HepG2 (cell line): ENCODE results near the gene DCTN2. TPM values are rescaled to one million over a fixed set of nuclear protein-coding genes. Genes with fewer than 3 reads are reported as not detected.

ENCODE experiments used
- AGO1 ChIP-seq: fragments of 200-400 bp; formaldehyde crosslinking; IDR thresholded peaks from 2 replicates; pipeline ENCODE4 v1.6.1; 2017; ENCODE audit warnings: mild to moderate bottlenecking, low read depth, low read length, moderate library complexity; ENCODE audit not compliant: poor library complexity, severe bottlenecking
- AKNA ChIP-seq: sonication (generic); formaldehyde crosslinking; IDR thresholded peaks from 2 replicates; pipeline ENCODE4 v1.4.0; 2020; ENCODE audit warnings: missing genetic modification reagents, borderline replicate concordance
- ATF7-NPFF ChIP-seq: sonication (generic); formaldehyde crosslinking; IDR thresholded peaks from 2 replicates; pipeline ENCODE4 v1.8.1; 2023; ENCODE audit warnings: mild to moderate bottlenecking, low read depth, missing genetic modification reagents, moderate library complexity
- BORCS8-MEF2B ChIP-seq: sonication (generic); formaldehyde crosslinking; IDR thresholded peaks from 2 replicates; pipeline ENCODE4 v1.8.0; 2022; ENCODE audit warnings: mild to moderate bottlenecking, missing genetic modification reagents
- CCAR2 ChIP-seq: fragments of 200-400 bp; formaldehyde crosslinking; optimal IDR thresholded peaks from 2 replicates; pipeline ENCODE3; 2018; ENCODE audit warnings: low read depth, mild to moderate bottlenecking, low read length, moderate library complexity
- DR1 ChIP-seq: sonication (generic); formaldehyde crosslinking; IDR thresholded peaks from 2 replicates; pipeline ENCODE4 v1.8.0; 2021; ENCODE audit warnings: mild to moderate bottlenecking, missing genetic modification reagents, inconsistent platforms
- EHMT2 ChIP-seq: fragments of 200-600 bp; sonication (generic); IDR thresholded peaks from 2 replicates; pipeline ENCODE4 v1.7.0; 2017; ENCODE audit warnings: antibody characterized with exemption, low read depth, low read length, borderline replicate concordance
- HIC2 ChIP-seq: sonication (generic); formaldehyde crosslinking; IDR thresholded peaks from 2 replicates; pipeline ENCODE4 v1.9.0; 2022; ENCODE audit warnings: low read depth, missing genetic modification reagents
- MED13 ChIP-seq: sonication (generic); formaldehyde crosslinking; IDR thresholded peaks from 2 replicates; pipeline ENCODE4 v1.5.0; 2020; ENCODE audit warnings: missing genetic modification reagents
- NFYC ChIP-seq: IDR thresholded peaks from 2 replicates; pipeline ENCODE4 v1.6.1; 2016; ENCODE audit warnings: missing genetic modification reagents, missing compliant biosample characterization
- PCBP1 ChIP-seq: fragments of 200-400 bp; formaldehyde crosslinking; IDR thresholded peaks from 2 replicates; pipeline ENCODE4 v1.6.1; 2017; ENCODE audit warnings: mild to moderate bottlenecking, low read depth, low read length, borderline replicate concordance
- SMARCE1 ChIP-seq: fragments of 450-650 bp; IDR thresholded peaks from 2 replicates; pipeline ENCODE4 v1.6.1; 2017; ENCODE audit warnings: borderline replicate concordance
- ZBTB4 ChIP-seq: sonication (generic); formaldehyde crosslinking; IDR thresholded peaks from 2 replicates; pipeline ENCODE4 v1.4.0; 2020; ENCODE audit warnings: missing genetic modification reagents, mild to moderate bottlenecking, borderline replicate concordance
- ZNF33A ChIP-seq: sonication (generic); formaldehyde crosslinking; IDR thresholded peaks from 2 replicates; pipeline ENCODE4 v1.5.1; 2020; ENCODE audit warnings: missing genetic modification reagents, mild to moderate bottlenecking, moderate library complexity, borderline replicate concordance
- ZNF577 ChIP-seq: sonication (generic); formaldehyde crosslinking; IDR thresholded peaks from 2 replicates; pipeline ENCODE4 v1.4.0; 2020; ENCODE audit warnings: mild to moderate bottlenecking, low read depth, missing genetic modification reagents, borderline replicate concordance
- ZNF691 ChIP-seq: sonication (generic); formaldehyde crosslinking; IDR thresholded peaks from 2 replicates; pipeline ENCODE4 v1.4.0; 2020; ENCODE audit warnings: missing genetic modification reagents, low read depth, mild to moderate bottlenecking, borderline replicate concordance
- ZNF883 ChIP-seq: sonication (generic); formaldehyde crosslinking; IDR thresholded peaks from 2 replicates; pipeline ENCODE4 v1.5.1; 2020; ENCODE audit warnings: mild to moderate bottlenecking, missing genetic modification reagents; ENCODE audit errors: not compliant biosample characterization
- polyA plus RNA-seq, 8 experiments: library from polyadenylated mRNA; depleted of rRNA in 3 of 8; stranded (reverse) in 7 of 8; unstranded in 1 of 8; fragments of >200 nt; fragmentation: Illumina TruSeq in 4 of 8; extraction: Trizol in 4 of 8; gene quantifications; 2 replicates each; pipeline versions ENCODE4 v1.2.1 to v1.2.3, GENCODE V29; 2011 to 2016; ENCODE audit warnings: low read depth in 4 of 8, missing spikeins in 1 of 8, mixed read lengths in 1 of 8; ENCODE audit not compliant: insufficient read depth in 1 of 8
- total RNA-seq, 5 experiments: library from RNA; depleted of rRNA; stranded (reverse); fragments of >200 nt; fragmentation: Illumina TruSeq; extraction: Trizol; gene quantifications; 2 replicates each; pipeline ENCODE4 v1.2.3, GENCODE V29; 2016; ENCODE audit warnings: low read depth in 1 of 5

DCTN2 gene
- total and polyA plus RNA-seq, 2 of the 13 experiments (the other 11 are each of a cell fraction or from before 2014, with no cell fraction given): 72.0 to 77.4 TPM

GRCh38 chr12:57487597-57488401 lies 59.2 kb downstream of the DCTN2 start, which contains the start of gene MARS1 (continued):
- TF ChIP-seq ZNF691 (CRISPR knock-in tag): no peak; the same call in 1 of the 2 replicates
- TF ChIP-seq ZNF577 (CRISPR knock-in tag): no peak
- no peak for TF ChIP-seq ZNF883 (CRISPR knock-in tag)
- TF ChIP-seq AKNA (CRISPR knock-in tag): no peak
- TF ChIP-seq ZBTB4: peak; percentile 26; the same call in 1 of the 2 replicates
- no peak for TF ChIP-seq MED13
- no peak for TF ChIP-seq CCAR2
- TF ChIP-seq ATF7-NPFF (CRISPR knock-in tag): no peak
- TF ChIP-seq BORCS8-MEF2B (CRISPR knock-in tag): no peak
- TF ChIP-seq SMARCE1: no peak
- TF ChIP-seq HIC2: no peak
- TF ChIP-seq AGO1: no peak
- no peak for TF ChIP-seq EHMT2
- no peak for TF ChIP-seq ZNF33A
- TF ChIP-seq DR1 (CRISPR knock-in tag): no peak
- TF ChIP-seq NFYC: peak; percentile 35; the same call in 1 of the 2 replicates
- TF ChIP-seq PCBP1: no peak
